ENCODE data around the gene ANGPTL3.
"Not testable (repeated sequence)": the region's sequence is repeated elsewhere in the genome, so short reads cannot be mapped to it uniquely, and the experiment has no call there.

ANGPTL3 gene

GRCh38 chr1:62597281-62597680 lies at the start of gene ANGPTL3:
Gene ANGPTL3, plus strand, starts transcription at chr1:62597520. Its CDS starts 47 bp downstream, at chr1:62597567.
- no peak for DNase-seq

- DNase-seq: no peak
Measured at GRCh38 chr1:62561306-62561705, 36.0 kb upstream of the ANGPTL3 start.

- not testable (repeated sequence) for DNase-seq
Measured at GRCh38 chr1:62567182-62567581, 30.1 kb upstream of the ANGPTL3 start.

- DNase-seq: not testable (repeated sequence)
Measured at GRCh38 chr1:62567926-62568325, 29.4 kb upstream of the ANGPTL3 start.

GRCh38 chr1:62571517-62571916 lies 25.8 kb upstream of the ANGPTL3 start:
- not testable (repeated sequence) for DNase-seq

- DNase-seq: no peak
Measured at GRCh38 chr1:62572476-62572875, 24.8 kb upstream of the ANGPTL3 start.

- no peak for DNase-seq
Measured at GRCh38 chr1:62573675-62574074, 23.6 kb upstream of the ANGPTL3 start.

GRCh38 chr1:62585469-62586155 lies 11.7 kb upstream of the ANGPTL3 start:
- DNase-seq: no peak

- no peak for DNase-seq
Measured at GRCh38 chr1:62588000-62588399, 9.3 kb upstream of the ANGPTL3 start.

GRCh38 chr1:62589321-62589720 lies 8.0 kb upstream of the ANGPTL3 start:
- DNase-seq: no peak

- no peak for DNase-seq
Measured at GRCh38 chr1:62590255-62590969, 6.9 kb upstream of the ANGPTL3 start.

GRCh38 chr1:62590970-62591368 lies 6.4 kb upstream of the ANGPTL3 start:
- DNase-seq: no peak

- DNase-seq: no peak
Measured at GRCh38 chr1:62593825-62594394, 3.4 kb upstream of the ANGPTL3 start.

GRCh38 chr1:62595647-62596046 lies 1.7 kb upstream of the ANGPTL3 start:
- DNase-seq: no peak

- no peak for DNase-seq
Measured at GRCh38 chr1:62599044-62599443, 1.7 kb downstream of the ANGPTL3 start.

- no peak for DNase-seq
Measured at GRCh38 chr1:62601457-62601856, 4.1 kb downstream of the ANGPTL3 start.

GRCh38 chr1:62608905-62609304 lies 11.6 kb downstream of the ANGPTL3 start:
- no peak for DNase-seq

GRCh38 chr1:62610588-62610987 lies 13.3 kb downstream of the ANGPTL3 start:
- DNase-seq: not testable (repeated sequence)

GRCh38 chr1:62612770-62613169 lies 15.4 kb downstream of the ANGPTL3 start:
- no peak for DNase-seq

- DNase-seq: no peak
Measured at GRCh38 chr1:62613325-62613727, 16.0 kb downstream of the ANGPTL3 start.

GRCh38 chr1:62613890-62614289 lies 16.6 kb downstream of the ANGPTL3 start:
- DNase-seq: no peak

- DNase-seq: no peak
Measured at GRCh38 chr1:62621907-62622306, 24.6 kb downstream of the ANGPTL3 start.

- DNase-seq: no peak
Measured at GRCh38 chr1:62625415-62625814, 28.1 kb downstream of the ANGPTL3 start.

- no peak for DNase-seq
Measured at GRCh38 chr1:62628506-62628905, 31.2 kb downstream of the ANGPTL3 start.

Data from hippocampal formation (tissue), 2 donors.